GM20000 (cell line): ENCODE results near the gene PRKD1.

ENCODE experiments used
- DNase-seq: peaks from one replicate; pipeline ENCODE4 v3.0.0; 2012; ENCODE audit warnings: low spot score
- TF ChIP-seq, protein P1 (sequence below): IDR thresholded peaks from 2 replicates; pipeline ENCODE4 v1.5.1; 2012; ENCODE audit warnings: mild to moderate bottlenecking, control low read depth; ENCODE audit errors: extremely low read depth, missing control alignments

Gene PRKD1

DNA sequence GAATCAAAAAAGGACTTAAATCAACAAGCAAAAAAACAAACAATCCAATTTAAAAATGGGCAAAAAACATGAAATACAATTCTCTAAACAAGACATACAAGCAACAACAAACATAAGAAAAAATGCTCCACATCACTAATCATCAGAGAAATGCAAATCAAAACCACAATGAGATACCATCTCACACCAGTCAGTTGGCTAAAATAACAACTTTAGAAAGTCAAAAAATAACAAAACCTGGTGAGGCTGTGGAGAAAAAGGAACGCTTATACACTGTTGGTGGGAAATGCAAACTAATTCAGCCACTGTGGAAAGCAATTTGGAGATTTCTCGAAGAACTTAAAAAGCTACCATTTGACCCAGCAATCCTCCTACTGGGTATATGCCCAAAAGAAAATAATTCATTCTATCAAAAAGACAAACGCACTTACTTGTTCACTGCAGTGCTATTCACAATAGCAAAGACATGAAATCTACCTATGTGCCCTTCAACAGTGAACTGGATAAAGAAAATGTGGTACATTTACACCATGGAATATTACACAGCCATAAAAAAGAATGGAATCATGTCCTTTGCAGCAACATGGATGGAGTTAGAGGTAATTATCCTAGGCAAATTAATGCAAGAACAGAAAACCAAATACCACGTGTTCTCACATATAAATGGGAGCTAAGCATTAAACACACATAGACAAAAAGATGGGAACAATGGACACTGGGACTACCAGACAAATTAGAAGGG is 26.9 kb downstream of the PRKD1 start:
- no peak for DNase-seq
- TF ChIP-seq, protein P1, sequence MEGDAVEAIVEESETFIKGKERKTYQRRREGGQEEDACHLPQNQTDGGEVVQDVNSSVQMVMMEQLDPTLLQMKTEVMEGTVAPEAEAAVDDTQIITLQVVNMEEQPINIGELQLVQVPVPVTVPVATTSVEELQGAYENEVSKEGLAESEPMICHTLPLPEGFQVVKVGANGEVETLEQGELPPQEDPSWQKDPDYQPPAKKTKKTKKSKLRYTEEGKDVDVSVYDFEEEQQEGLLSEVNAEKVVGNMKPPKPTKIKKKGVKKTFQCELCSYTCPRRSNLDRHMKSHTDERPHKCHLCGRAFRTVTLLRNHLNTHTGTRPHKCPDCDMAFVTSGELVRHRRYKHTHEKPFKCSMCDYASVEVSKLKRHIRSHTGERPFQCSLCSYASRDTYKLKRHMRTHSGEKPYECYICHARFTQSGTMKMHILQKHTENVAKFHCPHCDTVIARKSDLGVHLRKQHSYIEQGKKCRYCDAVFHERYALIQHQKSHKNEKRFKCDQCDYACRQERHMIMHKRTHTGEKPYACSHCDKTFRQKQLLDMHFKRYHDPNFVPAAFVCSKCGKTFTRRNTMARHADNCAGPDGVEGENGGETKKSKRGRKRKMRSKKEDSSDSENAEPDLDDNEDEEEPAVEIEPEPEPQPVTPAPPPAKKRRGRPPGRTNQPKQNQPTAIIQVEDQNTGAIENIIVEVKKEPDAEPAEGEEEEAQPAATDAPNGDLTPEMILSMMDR: no peak

DNA sequence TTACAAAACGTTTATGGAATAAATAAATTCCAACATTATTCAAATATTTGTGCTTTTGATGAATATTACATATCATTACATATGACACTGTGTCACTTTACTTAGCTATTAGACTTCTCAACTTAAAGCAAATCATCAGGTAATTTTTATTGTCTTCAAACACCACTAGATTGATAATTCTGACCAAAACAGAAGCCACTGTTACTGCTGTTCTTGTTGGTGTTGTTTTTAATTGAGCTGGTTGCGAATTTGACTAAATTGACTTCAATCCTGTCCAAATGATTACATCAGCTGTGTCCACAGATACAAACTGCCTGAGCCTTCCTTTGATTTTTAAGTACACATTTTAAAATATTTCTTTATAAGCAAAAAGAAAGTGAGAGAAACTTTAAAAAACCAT is 29.2 kb downstream of the PRKD1 start:
- DNase-seq: no peak
- TF ChIP-seq, protein P1: no peak

DNA sequence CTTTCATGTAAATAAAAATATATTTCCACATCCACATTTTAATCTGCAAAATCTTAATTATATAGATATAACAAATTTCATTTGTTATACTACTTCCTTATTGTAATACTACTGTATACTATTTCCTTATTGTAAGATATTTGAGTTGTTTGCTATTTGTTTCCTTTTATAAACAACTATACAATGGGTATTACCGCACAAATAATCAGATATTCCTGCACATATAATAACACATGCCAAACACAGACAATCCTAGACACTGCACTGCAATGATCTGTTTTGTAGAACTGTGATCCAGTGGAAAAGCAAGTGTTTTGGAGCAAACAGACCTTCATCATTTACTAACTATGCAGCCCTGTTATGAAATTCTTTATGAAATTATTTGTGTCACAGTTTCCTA is 30.5 kb downstream of the PRKD1 start:
- no peak for DNase-seq
- TF ChIP-seq, protein P1: no peak

DNA sequence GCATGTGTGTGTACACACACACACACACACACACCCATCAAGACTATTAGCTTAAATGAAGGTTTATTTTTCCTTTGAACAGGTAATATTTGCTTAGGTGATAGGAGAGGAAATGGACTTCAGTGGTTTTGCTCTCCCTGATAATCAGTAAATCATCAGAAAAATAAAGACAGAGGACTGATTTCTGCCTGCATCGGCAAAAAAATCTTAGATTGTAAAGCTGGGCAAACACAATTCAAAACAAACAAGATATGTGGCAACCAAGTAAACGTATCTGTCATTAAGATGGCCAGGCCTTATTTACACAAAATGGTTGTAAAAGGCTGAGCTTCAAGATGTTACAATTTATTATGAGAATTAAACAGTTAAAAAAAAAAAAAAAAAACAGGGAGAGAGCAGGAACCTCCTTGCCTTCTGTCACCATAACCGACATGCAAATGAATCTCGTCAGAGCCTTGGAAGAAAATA is 31.3 kb downstream of the PRKD1 start:
- TF ChIP-seq, protein P1: no peak
- DNase-seq: no peak

DNA sequence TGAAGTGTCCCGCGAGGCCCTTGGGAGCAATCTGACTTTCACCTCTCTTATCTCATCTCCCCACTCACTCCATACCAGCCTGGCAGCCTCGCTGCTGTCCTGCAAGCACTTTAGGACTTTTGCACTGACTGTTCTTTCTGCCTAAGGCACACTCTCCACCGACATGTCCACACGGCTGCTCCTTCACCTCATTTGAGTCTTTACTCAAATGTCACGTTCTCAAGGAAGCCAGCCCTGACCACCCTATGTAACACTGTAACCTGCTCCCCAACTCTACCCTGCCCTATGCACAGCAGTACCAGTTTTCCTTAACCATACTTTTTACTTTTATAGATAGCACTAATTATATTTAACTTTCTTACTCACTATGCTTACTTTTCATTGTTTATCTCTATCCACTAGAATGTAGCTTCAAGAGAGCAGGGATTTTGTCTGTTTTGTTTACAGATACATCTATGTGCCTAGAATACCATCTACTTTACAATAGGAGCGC is 32.0 kb downstream of the PRKD1 start:
- TF ChIP-seq, protein P1: no peak
- DNase-seq: no peak

DNA sequence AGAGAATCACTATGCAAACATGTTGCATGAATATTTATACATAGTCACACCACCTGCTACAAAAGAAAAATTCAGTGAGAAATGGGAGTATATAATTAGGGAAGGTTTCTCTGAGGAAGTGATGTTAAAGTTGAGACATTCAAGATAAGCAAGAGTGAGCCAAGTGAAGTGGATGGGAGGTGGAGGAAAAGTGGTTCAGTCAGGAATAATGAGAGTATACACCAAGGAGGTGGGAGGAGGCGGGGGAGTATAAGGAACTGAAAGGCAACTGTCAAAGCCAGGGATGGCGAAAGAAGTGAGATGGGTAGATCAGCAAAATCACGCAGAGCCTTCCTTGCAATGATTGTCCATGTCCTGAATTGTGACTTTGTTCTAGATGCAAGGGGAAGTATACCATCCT is 33.7 kb downstream of the PRKD1 start:
- TF ChIP-seq, protein P1: no peak
- DNase-seq: no peak

DNA sequence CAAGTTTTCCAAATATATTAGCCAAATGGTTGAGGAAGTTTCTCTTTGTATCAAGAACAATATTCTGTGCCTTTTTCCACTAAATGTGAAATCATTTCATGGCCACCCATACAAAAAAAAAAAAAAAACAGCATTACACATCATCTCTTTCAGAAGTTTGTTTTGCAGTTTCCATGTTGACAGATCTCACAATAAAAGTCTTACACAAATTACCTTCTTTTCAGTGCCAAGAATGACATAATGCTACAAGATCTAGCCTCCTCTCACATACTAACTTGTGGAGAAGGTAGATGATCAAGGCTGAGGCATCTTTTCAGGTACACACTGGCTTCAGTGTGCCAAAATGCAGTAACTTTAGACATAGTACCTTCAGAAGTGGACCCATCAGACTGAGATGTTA is 35.3 kb downstream of the PRKD1 start:
- TF ChIP-seq, protein P1: no peak
- DNase-seq: no peak
